HL-60/S4 treated with phorbol 12-myristate 13-acetate at 8.2 ng/mL for 4 days and 3 days (cell line): ENCODE measurements around the gene PCCA.
"Not testable (repeated sequence)": the region's sequence is repeated elsewhere in the genome, so short reads cannot be mapped to it uniquely, and the experiment has no call there.

ENCODE experiments used
- in situ Hi-C: fragments of 300-500 bp; cut with MboI; formaldehyde crosslinking; loops from 2 replicates; pipeline ENCODE4 v1.15.0; 2022; ENCODE audit warnings: low sequenced_read_pairs

PCCA gene

GRCh38 chr13:100300243-100300642, 211.3 kb downstream of the PCCA start:
- in situ Hi-C loops = no loop called here

GRCh38 chr13:100300708-100301107, 211.8 kb downstream of the PCCA start:
- in situ Hi-C loops = no loop called here

DNA sequence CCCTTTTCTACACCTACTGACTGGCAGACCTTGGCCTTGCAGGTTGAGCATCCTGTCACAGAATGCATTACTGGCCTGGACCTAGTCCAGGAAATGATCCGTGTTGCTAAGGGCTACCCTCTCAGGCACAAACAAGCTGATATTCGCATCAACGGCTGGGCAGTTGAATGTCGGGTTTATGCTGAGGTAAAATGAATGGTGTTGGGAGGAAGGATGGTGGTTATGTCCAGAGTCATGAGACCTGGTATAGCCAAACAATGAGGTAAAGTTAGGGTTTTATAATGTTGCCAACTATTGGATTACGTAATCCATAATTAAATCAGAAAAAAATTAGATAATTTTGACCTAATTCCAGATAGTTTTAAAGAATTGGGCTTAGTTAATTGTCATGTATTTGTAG, 212.5 kb downstream of the PCCA start:
- in situ Hi-C loops = no loop called here

DNA sequence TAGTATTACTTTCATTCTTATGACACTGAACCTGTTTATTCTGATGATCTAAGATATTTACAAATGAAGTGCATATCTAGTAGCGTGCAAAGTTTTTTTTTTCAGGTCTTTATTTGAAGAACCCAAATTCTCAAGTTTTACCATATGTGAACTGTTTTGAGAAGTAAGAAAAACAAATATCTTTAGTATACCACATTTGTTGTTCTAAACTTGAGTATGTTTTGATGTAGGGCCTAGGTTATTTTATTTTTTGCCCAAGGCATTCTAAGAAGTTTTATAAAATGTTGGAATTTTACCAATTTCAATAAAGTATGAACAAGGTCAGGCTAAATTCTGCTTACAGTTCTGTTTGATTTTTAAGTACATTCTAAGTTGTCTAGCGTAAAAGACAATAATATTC, 213.5 kb downstream of the PCCA start:
- in situ Hi-C loops = no loop called here

- in situ Hi-C loops = no loop called here
Observed at GRCh38 chr13:100304229-100304628, 215.3 kb downstream of the PCCA start.

DNA sequence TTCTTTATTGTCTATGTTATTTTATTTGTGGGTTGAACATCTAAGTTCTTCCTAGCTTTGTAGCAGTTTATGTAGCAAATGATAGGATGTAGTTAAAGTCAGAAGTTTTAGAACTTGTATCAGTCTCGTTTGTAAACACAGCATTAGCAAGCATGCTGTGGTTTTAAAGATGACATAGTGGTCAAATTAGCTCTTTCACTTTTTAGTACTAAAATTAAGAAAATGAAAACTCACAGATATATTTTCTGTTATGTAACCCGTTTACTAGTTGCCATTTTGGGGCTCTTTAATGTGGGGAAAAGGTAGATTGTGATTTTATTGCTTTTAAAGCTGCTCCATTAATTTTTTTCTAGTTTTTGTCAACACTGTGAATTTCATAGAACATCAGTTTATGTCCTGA, 216.5 kb downstream of the PCCA start:
- in situ Hi-C loops = no loop called here

DNA sequence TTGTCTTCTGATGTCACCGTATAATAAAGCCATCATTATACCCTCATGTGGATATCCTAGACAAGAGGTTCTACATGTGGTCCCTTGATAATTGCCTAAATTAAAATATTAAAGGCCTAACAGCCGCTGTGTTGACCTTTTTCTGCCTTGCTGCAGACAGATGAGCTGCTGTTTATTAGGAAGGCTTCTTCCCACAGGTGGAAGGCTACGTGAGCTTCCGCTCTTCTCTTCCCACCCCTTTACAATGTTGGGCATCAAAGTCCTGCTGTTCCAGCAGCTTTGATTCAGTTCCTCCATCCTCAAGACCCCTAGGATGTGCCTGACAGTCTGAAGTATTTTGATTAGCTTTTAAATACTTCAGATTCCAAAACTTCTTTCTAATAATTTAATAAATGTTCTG, 217.1 kb downstream of the PCCA start:
- in situ Hi-C loops = no loop called here

DNA sequence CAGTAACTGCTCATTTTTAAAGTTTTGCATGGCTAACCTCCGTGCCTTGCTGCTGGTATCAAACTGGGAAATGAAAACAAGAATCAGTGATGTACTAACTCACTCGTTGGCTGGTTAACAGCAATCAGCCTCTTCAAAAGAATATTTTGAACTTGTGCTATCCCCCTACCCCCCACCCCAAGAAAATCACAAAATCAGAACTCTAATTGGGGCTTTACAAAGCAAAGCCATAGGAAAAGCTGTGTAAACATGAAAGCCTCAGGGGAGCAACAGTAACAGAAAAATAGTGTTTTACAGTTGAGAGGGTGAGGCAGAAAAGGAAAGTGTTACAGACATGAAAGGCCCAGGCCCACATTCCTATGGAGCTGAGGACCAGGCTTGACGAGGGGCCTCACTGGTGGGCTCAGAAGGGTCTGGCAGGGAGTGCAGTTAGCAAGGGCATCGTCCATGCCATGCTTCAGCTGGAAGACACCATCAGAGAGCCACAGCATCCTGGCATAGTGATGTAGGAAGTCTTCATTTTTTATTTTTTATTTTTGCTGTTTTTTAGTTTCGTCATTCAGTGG, 217.6 kb downstream of the PCCA start:
- in situ Hi-C loops = no loop called here

GRCh38 chr13:100314132-100314910, 225.4 kb downstream of the PCCA start:
- in situ Hi-C loops = no loop called here

DNA sequence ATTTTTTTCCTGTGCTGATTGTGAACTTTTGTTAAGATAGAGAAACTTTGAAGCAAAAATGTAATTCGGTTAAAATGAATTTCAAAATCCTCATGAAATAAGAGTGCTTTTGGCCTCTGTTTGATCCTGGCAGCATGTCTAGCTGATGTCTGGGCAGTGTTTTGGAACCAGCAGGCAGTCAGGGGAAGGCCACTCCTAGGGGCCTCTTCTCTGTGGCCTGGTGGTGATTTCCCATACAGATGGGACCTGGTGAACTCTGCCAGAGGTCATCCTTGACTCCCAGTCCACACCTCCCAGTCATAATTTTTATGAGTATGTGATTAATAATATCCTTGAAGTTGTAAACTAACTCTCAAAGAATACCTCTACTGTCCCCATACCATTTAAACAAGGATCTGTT, 226.6 kb downstream of the PCCA start:
- in situ Hi-C loops = no loop called here

DNA sequence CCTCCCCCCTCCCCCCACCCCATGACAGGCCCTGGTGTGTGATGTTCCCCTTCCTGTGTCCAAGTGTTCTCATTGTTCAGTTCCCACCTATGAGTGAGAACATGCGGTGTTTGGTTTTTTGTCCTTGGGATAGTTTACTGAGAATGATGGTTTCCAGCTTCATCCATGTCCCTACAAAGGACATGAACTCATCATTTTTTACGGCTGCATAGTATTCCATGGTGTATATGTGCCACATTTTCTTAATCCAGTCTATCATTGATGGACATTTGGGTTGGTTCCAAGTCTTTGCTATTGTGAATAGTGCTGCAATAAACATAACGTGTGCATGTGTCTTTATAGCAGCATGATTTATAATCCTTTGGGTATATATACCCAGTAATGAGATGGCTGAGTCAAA, 229.6 kb downstream of the PCCA start:
- in situ Hi-C loops = not testable (repeated sequence)

DNA sequence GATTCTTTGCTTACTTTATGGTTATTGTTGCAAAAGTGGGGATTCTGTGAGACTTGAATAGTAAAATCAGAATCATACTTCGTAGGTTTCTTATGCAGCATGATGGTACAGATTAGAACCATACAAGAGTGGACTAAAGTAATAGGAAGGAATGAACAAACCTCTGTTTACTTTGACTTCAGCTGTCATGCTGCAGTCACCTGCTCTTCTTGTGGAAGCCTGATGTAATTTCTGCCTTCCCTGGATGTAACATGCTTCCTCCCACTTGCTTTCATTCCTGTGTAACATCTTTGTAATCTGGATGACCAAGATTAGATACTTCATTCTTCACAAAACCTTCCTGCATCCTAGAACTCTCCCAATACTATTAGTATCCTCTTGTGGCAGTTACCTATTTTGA, 235.0 kb downstream of the PCCA start:
- in situ Hi-C loops = no loop called here

- in situ Hi-C loops = no loop called here
Observed at GRCh38 chr13:100330662-100331061, 241.8 kb downstream of the PCCA start.

- in situ Hi-C loops = no loop called here
Observed at GRCh38 chr13:100333141-100333540, 244.2 kb downstream of the PCCA start.

DNA sequence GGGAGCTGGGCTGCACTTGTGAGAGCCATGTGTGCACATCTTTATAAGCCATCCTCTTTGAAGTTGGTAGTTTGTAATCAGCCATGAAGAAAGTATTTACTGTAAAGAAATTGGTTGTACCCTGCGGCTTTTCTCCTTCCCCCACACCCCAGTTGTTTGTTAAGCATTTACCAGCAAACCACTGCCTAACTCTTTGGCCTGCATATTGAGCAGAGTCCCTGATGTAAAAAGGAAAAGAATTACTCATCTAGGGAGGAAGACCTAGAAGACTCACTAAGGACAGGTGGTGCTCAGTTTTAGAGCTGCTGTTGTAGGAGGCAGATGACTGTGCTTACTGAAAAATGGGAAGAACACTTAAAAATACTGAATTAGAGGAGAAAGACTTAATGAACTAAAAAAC, 245.3 kb downstream of the PCCA start:
- in situ Hi-C loops = no loop called here

DNA sequence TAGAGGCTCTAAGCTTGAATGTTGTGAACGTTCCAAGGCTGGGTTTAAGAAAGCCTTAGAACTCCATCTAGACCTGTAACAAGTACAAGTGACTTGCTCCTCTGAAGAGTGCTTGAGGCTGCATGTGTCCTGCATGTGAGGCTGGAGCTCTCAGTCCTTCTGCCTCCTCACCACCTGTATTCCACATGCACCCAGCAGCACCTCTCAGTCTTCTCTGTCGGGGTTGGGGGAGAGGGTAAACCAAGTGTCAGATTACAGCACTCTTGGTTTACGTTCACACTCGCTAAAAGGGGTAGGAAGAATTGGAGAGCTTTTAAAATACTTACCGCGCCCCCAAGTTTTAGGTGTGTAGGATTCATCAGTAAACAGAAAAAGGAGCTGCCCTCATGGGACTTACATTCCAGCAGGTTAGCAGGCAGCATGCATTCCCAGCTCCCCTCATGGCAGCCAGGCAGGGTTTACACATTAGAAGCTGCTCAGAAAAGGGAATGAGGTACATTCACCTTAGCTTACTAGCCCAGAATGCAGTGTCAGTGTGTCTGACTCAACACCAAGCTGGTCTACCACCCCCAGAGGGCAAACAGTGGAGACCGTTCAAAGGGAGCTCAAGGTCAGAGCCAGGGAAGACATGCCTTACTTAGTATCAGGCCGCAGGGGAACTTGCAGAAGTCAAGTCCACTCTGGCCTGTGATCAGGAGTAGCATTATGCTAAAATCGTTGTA, 248.1 kb downstream of the PCCA start:
- in situ Hi-C loops = no loop called here

GRCh38 chr13:100338275-100338674, 249.4 kb downstream of the PCCA start:
- in situ Hi-C loops = no loop called here

- in situ Hi-C loops = no loop called here
Observed at GRCh38 chr13:100339411-100339940, 250.6 kb downstream of the PCCA start.

DNA sequence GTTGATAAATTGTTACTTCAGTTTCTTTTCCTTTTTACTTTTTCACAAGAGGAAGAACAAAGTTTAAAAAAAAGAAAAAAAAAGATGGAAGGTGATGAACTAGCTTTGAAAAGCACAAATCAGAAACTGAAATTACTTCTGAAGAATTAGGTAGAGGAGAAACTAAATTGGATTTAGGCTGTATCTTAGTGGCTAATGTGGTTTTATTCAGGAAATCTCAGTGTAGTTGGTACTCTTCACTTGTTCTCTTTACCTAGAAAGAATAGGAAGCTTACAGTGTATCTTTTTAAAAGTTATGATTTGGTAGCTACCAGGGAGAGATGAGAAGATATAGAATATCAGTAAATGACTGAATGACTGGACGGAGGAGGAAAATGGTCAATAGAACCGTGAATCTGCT, 252.0 kb downstream of the PCCA start:
- in situ Hi-C loops = no loop called here

DNA sequence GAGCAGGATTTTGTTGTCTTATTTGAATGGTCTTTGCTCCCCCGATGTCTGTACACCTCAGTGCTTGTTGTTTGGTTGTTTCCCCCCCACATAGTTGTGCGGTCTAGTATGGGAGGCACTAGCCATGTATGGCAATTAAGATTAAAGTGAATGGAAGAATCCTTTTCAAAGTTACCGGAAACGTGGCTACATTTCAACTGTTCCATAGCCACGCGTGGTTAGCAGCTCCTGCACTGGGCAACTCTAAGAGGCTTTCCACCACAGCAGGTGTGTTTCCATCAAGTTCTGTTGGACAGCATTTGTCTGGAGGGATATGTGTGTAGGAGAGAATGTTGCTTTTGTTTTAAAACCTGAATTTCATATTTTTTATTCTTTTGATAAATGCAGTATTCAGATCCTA, 252.4 kb downstream of the PCCA start:
- in situ Hi-C loops = no loop called here

- in situ Hi-C loops = no loop called here
Observed at GRCh38 chr13:100344544-100344943, 255.7 kb downstream of the PCCA start.

- in situ Hi-C loops = no loop called here
Observed at GRCh38 chr13:100347968-100348367, 259.1 kb downstream of the PCCA start.
